IMR-90 (cell line): ENCODE results near the gene MRPL19.

Source experiments
- CEBPB ChIP-seq: IDR thresholded peaks from 2 replicates; pipeline ENCODE4 v1.6.1; 2012; ENCODE audit warnings: low read depth, low read length, improper control_type of control experiment
- CTCF ChIP-seq: conservative IDR thresholded peaks from 2 replicates; pipeline ENCODE4 v1.5.1; 2012; ENCODE audit warnings: mild to moderate bottlenecking, low read depth, low read length, improper control_type of control experiment
- ELK1 ChIP-seq: fragments of 150-350 bp; IDR thresholded peaks from 2 replicates; pipeline ENCODE4 v1.6.1; 2016; ENCODE audit warnings: low read depth, mild to moderate bottlenecking, low read length, moderate library complexity, borderline replicate concordance
- POLR2A ChIP-seq: IDR thresholded peaks from 2 replicates; pipeline ENCODE4 v1.6.1; 2012; ENCODE audit warnings: mild to moderate bottlenecking, low read depth, low read length
- RCOR1 ChIP-seq: IDR thresholded peaks from 2 replicates; pipeline ENCODE4 v1.6.1; 2012; ENCODE audit warnings: mild to moderate bottlenecking, low read length, improper control_type of control experiment; ENCODE audit not compliant: insufficient replicate concordance
- RFX5 ChIP-seq: IDR thresholded peaks from 2 replicates; pipeline ENCODE4 v1.8.0; 2012; ENCODE audit warnings: low read depth, mild to moderate bottlenecking, low read length, moderate library complexity
- USF2 ChIP-seq: fragments of 150-350 bp; IDR thresholded peaks from 2 replicates; pipeline ENCODE4 v1.6.1; 2017; ENCODE audit warnings: mild to moderate bottlenecking, antibody characterized with exemption, low read length, low read depth

GRCh38 chr2:75621228-75621627, 25.4 kb upstream of the MRPL19 start:
- no peak for TF ChIP-seq POLR2A
- no peak for TF ChIP-seq RCOR1
- no peak for TF ChIP-seq CTCF
- no peak for TF ChIP-seq ELK1
- no peak for TF ChIP-seq RFX5
- no peak for TF ChIP-seq CEBPB
- TF ChIP-seq USF2 = no peak
